Activated CD8-positive, alpha-beta memory T cell treated with anti-CD3 and anti-CD28 coated beads for 1 hour (primary cell): ENCODE data around the gene ZNF593.

Source experiments
- DNase-seq, 2 donors: peaks; one replicate each; pipeline ENCODE4 v3.0.0-alpha.2; 2020; ENCODE audit warnings: low read depth in 1 of 2; ENCODE audit errors: extremely low read depth in 1 of 2

Gene ZNF593

DNA sequence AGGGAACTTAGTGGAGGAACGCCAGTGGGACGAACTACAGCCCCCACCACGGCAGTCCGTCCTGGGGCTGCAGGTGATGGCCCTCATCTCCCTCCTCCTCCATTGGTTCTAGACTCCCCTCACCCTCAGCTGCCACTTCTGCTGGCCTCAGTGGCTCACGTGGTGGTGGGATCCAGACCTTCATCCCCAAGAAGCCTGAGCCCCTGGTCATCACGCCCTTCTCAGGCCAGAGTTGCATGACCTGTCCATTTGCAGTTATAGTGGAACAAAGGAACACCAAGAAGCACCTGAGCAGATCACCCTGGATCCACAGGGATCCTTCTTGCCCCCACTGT, 23.8 kb upstream of the ZNF593 start:
- DNase-seq, result no peak

DNA sequence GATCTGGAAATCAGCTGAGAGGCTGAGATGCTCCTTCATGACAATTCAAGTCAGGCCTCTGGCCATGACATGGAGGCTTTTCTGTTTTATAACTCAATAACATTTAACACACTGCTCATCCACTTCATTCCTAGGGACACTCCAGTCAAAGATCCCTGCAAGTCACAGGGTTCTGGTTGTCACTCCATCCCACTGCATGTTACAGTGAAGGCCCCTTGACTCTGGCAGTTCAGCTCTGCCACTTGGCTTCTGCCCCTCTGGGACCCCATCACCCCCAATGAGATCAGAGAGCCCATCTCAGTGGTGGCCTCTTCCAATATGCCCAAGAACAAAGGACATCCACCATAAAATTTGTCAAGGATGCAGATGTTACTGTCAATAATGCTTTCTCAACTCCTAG, 20.8 kb upstream of the ZNF593 start:
- no peak for DNase-seq

DNA sequence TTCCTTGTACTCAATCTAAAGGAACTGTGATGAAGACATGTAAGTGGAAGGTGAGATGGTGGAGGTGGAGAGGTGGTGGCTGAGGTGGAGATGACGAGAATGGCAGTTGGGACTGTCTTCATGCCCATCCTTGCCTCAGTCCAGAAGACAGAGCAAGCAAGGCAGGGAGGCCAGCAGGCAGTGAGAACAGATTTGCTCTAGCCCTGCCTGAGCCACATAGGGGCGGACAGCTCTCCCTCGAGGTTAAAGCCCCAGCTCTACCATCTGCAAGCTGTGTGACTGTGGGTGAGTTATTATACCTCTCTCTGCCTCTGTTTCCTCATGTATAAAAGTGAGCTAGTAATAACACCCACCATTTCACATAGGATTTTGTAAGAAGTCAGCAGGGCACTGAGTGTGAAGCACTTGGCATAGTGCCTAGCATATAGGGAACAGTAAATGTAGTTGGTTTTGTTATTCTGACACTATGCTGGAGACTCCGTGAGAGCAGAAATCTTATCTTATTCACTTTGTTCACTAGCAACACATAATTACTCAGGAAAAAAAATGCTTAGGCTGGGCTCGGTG, 15.7 kb upstream of the ZNF593 start:
- DNase-seq, result no peak

DNA sequence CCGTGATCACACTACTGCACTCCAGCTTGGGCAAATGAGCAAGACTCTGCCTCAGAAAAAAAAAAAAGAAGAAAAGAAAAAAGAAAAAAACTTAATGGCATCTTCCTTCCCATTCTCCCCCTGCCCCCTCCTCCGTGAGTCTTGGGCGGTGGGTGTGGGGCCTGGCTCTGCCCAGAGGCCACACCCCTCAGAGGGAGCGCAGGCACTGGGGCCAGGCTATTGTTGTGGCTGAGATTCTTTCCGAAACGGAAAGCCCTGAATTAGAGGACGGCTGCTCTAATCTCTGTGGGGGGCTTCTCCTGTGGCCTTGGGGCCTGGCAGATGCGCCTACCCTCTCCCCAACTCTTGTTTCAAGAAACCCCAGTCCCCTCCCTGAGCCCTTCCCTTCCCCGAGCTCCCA, 15.0 kb upstream of the ZNF593 start:
- DNase-seq, result no peak

DNA sequence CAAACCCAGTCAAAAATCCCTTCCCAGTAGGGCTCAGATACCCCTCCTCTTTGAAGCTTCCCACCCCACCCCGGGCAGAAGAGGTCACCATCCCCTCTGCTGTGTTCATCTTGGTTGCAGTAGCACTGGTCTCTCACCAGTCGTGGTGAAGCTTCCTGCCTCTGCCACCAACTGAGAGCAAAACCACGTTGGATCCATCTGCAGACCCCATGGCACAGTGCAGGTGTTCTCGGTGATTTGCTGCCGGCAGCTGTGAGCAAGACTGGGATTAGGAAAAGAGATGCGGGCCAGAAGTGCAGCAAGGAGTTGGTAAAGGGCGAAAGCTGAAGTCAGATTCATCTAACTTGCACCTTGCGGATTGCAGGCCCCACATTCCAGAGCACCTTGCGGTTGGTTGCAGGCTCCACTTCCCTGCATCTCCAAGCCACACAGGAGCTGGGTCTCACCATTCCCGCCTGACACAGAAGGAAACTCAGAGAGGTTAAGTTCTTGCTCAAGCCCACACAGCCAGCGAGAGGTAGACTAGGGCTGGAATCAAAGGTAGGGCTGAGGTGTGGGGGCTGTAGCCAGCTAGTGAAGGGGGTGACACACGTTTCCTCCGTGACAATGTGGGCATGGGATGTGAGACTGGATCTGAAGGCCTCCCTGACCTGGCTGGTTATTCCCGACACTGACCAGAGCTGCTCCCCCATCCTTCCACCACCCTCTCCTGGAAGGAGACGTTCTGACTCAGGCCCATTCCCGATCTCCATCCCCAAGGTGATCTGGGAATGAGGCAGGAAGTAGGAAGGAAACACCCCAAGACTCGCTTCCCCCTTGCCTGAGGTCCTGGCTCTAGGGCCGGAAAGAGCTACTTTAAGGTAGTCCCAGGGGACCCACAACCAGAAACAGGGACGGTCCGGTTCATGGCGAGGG, 14.1 kb upstream of the ZNF593 start:
- DNase-seq, result no peak

DNA sequence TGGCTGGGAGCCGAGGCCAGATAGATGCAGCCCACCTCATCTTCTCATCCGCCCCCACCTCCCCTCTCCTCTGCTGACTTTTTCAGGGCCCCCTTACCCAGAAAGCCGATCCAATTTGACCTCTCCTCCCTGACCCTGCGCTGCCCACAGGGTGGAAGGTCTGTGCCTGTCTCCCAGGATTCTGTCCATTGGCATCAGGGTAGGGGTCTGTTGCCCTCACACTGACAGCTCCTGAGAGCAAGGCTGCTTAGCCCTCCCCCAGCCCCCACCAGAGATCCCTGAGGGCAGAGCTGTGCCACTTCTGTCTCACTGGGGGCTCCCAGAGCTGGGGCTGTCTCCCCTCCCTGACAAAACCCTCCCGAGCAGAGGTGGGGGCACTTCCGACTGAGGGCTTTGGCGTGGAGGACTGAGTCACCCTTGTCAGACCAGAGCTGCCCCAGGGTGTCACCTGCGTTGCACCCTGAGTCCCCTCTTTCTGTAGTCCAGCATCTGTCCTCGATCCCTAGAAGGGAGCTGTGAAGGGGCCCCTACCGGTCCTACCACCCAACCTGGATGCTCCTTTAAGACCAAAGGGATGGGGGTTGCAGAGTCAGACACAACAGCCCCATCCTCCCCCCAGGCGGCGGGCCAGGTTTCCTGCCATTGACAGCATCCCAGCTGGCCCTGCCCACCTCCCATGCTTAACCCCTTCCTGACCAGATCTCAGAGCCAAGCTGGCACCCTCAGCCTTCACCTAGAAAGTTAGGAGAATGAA, 13.2 kb upstream of the ZNF593 start:
- no peak for DNase-seq

DNA sequence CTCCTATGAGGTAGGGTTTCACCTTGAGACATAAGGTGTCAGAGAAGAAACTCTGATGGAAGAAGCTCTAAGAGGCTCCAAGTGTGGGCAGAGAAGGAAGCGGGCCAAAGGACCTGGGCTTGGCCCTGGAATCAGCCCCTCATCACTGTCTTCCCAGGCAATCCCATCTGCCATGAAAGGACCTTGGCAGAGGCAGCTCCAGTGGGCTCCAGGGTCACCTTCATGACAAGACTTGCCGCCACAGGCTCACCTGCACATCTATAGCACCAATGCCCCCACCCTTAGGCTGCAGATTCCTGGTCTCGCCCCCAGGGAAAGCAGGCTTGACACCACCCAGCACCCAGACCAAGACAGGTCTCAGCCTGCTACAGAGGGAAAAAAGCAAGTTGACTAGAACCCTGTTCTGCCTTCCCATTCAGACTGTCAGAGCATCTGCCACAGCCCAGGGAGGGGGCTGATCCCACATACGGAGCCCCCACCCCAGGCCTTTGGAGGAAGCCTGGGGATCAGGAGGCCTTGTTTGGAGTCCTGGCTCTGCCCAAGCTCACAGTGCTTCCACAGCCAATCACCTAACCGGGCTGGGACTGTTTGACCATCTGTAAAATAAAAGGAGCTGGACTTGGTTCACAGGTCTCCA, 11.3 kb upstream of the ZNF593 start:
- no peak for DNase-seq

DNA sequence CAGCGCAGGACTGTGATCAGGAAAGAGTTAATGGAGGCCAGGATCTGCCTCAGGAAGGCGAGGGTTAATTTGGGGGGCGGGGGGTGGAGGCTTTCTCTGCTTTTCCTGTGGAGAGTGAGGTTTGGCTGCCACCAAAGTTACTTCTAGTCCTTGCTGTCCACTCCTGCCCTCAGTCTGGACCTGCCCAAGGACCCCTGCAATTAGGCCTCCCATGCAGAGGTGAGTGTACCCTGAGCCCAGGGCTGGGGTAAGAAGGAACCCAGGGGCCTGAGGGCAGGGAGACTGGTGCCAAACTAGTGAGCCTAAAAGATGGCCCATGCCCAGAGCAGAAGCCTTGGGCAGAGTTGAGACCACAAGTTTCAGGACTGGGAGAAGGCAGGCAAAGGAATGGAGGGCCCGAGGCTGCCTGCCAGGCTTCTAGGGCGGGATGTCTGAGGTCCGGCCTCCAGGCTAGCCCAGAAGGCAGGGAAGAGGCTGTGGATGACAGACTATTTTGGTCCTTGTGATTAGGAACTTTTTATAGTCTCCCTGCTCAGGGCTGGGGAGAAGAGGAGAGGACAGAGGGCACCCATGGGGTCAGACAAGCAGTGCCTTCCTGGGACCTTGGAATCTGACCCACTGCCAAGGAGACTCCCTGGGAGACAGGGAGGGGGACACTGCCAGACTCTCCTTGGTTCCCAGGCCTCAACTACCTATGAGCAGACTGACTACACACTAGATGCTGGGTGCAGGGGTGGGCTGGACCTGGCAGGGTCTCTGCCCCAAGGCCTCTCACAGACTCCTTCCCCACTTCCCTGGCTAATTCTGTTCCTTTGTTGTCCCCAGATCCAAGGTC, 10.6 kb upstream of the ZNF593 start, which contains the start of gene FAM110D:
TSS of gene FAM110D (plus strand) at position 172 of the 835 bp plus-strand sequence. CDS start 2,213 bp downstream, outside the sequence.
- no peak for DNase-seq

DNA sequence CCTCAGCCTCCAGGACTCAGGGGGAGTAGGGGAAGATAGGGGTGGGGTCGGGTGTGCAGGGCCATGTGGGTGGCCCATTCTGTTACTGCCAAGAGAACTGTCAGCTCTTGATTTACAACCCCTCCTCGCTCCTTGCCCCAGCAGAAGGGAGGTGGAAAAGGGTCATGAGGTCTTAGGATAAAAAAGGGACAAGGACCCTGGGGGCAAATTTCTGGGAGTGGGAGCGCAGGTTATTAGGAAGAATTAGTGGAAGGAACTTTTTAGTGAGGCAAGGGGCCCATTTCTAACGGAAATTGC, 10.0 kb upstream of the ZNF593 start:
- DNase-seq, result no peak

DNA sequence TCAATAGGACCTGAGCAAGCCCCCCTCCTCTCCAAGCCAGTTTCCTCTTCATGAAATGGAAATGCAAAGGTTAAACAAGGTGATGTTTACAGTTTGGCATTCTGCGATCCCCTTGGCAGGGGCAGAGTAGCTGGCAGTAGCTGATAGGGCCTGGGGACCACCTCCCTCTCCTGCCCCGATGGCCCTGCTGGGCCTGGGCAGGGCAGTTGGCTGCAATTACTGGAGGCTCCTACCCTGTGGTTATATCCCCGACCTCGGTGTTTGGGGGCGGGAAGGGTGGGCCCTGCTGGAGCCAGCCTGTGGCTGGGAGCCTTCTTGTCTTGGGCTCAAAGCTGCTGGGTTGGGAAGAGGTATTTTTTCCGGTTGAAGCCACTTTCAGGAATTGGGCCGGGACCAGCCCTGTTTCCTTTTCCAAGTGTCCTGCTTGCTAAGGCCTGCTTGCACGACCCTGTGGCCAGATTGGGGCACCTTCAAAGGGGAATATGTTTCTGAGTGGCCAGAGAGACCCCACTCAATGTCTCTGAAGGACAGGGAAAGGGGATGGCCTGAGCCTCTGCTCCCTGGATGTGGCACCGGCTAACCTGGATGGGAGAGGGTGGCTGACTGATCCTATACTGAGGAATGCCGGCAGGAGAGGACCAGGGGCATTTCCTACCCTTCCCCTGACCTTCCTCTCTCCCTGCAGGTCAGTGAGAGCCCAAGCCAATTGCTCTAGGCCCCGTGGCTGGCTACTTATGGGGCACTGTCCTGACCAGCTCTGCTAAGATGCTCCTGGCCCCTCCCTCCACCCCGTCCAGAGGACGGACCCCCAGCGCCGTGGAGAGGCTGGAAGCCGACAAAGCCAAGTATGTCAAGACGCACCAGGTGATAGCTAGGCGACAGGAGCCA, 8.9 kb upstream of the ZNF593 start:
- DNase-seq, result no peak

DNA sequence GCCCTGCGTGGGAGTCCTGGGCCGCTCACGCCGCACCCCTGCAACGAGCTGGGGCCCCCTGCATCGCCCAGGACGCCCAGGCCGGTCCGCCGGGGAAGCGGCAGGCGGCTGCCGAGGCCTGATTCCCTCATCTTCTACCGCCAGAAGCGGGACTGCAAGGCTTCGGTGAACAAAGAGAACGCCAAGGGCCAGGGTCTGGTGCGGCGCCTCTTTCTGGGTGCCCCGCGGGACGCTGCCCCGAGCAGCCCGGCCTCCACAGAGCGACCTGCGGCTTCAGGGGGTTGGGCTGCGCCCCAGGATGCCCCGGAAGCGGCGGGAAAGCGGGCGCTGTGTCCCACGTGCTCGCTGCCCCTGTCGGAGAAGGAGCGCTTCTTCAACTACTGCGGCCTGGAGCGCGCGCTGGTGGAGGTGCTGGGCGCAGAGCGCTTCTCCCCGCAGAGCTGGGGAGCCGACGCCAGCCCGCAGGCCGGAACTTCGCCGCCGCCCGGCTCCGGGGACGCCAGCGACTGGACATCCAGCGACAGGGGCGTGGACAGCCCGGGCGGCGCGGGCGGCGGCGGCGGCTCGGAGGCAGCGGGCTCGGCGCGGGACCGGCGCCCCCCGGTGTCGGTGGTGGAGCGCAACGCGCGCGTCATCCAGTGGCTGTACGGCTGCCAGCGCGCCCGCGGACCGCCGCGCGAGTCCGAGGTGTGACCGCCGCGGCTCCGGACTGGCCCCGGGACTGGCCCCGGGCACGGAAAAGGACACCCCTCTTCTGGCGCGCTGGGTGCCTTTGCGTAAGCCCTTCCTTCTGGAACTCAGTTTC, 8.1 kb upstream of the ZNF593 start:
- DNase-seq, result peak in 1 of 2 donors; percentile 13

DNA sequence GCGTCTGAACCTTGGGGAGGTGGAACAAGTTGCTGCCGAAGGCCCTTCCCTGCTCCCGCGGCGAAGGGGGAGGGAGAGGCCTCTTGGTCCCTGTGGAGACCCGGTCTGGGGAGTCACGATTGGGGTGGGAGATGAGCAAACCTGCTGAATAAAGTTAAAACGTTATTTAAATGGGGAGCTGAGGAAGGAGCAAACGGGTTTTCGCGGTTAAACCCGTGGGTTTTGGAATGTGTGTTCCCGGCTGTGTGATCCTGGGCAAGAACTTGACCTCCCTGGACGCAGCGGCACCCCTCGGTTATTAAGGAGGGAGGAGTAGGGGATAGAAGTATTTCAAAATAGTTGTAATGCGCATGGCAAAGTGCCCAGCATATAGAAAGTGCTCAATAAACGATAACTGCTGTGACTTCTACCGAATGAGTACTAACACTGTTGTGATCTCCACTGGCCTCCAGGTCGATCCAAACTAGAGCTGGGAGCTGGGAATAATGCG, 7.4 kb upstream of the ZNF593 start:
- DNase-seq, result no peak

DNA sequence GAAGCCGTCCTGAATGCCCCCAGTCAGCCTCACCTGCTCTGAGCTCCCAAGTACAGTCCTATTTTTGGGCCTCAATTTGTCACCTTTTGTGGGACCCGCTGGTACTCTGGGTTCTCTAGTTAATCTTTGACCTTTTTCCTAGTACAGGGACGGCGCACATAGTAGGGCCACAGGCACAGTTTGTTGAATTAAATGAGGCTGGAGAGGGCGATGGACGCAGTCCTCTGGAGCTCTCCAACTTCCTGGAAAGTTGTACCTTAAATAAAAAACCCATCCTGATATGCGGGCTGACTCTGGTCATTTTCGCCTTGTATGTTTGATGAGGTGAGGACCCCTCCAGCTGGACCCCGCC, 6.0 kb upstream of the ZNF593 start:
- DNase-seq, result no peak

DNA sequence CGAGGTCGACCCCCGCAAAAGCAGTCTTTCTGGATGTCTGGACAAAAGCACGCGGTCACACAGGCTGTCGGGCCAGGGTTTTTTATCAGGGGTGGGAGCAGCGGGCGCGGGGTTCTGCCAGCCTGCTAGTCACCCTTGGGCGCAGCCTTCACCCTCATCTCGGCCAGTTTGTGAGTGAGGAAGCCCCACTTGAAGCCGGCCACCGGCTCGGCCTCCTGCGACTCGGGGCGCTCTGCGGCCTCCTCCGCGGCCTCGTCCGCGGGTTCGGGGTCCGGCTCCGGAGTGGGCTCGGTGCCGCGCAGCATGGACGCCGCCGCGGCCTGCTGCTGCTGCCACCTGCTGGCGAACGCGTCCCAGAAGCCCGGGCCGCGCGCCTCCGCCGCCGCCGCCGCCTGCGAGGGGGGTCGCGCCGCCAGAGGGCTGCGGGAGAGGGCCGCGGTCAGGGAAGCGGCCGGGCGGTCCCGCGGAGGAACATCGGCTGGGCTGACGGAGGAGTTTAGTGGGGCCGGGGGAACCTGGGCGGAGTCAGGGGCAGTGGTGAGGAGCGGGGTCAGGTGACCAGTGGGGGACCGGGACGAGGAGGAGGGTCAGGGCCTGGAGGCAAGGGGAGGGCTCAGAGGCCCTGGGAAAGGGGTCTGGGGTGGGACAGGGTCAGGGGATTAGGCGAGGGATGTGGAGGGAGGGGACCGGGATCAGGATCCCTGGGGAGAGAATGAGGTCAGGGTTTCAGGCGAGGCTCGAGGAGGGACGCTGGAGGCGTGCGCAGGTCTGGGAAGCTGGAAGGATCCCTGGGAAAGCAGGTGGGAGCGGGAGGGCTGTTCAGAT, 5.5 kb upstream of the ZNF593 start:
- peak in 1 of 2 donors; percentile 44 for DNase-seq

DNA sequence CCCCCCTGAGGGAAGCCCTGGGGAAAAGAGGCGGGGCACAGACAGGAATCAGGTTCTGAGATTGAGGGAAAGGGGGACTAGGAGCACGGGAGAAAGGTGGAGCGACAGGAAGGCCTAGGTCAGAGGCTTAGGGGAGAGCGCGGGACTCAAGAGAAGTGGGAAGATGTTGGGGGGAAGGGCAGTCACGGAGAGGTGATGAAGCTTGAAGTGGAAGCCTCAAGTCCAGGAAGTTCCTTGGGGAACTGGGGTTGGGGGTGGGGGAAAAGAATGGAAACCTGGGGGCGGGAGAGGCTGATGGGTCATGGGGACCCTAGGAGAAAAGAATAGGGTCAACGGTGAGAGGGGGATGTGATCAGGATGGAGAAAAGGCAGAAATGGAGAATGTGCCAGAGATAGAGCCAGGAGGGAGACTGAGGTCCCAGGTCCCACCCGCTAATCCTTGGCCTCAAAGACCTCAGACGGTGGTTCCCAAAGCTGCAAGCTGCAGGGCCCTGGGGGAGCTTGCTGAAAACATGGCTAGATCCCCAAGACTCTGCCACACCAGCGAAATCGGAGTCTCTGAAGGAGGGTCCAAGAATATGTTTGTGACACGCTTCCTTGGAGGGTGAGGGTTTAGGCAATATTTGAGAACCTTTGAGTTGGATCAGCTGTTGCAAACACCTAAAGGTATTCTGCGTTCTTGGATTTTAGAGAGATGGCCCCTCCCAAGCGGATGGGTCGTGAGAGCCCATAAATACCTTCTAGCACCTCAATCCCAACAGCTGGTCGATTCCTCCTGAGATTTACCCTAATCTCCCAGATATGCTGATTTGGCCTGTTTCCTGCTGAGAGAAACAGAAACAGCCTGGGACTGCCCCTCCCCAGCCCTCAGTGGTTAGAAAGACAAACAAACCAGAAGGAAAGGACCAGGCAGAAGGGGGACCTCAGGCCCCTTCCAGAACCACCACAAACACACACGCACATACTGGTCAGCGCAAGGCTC, 4.6 kb upstream of the ZNF593 start:
- no peak for DNase-seq

DNA sequence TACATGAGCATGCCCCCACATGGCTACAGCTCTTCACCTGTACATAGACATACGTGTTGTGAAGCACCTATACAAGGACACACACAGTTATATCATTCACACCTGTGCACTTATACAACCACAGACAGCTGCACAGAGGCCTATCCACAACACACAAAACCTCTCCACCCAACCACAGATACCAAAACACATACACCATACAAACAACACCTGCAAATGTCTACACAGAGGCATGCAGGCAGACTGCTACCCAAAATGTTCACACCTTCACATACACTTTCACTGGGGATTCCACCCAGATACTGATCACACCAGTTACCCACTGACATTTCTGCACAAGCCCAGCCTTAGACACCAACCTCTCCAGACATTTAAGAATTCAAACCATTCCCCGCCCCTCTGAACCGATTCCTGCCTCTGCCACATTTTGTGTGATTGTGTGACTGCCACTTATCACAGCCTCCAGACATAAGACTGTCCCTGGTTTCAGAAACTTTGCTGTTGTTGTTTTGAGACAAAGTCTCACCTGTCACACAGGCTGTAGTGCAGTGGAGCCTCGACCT, 2.9 kb upstream of the ZNF593 start:
- DNase-seq, result no peak
